ENCODE data around the gene PPP2R2C. TPM values are rescaled to one million over a fixed set of nuclear protein-coding genes. Genes with fewer than 3 reads are reported as not detected.

PPP2R2C gene
- polyA plus RNA-seq, 1 donor (not counting 4 experiments of a cell fraction or from before 2014, with no cell fraction given), result 12.3 TPM

- H3K9me3 ChIP-seq (ENCODE audit: control insufficient read depth, low read depth, low read length), result no peaks in the 10 kb centered on the region
- no peaks in the 10 kb centered on the region for H3K79me2 ChIP-seq (ENCODE audit: control insufficient read depth, insufficient read depth, low read length)
- H3K4me1 ChIP-seq (ENCODE audit: control insufficient read depth, extremely low read depth, insufficient read depth, low read length), result no peaks in the 10 kb centered on the region
- no peaks in the 10 kb centered on the region for H3K9me1 ChIP-seq (ENCODE audit: control insufficient read depth, extremely low read depth, insufficient read depth, low read length)
- H3K36me3 ChIP-seq (ENCODE audit: control insufficient read depth in 2 of 2, extremely low read depth in 1 of 2, insufficient read depth in 2 of 2, low read length in 2 of 2), result no peaks in the 10 kb centered on the region
- H3K27ac ChIP-seq (ENCODE audit: control insufficient read depth, insufficient read depth, low read length), result no peak overlapping the region
- no peak overlapping the region for H3K4me2 ChIP-seq (ENCODE audit: control insufficient read depth, extremely low read depth, insufficient read depth, low read depth, low read length)
- DNase-seq (ENCODE audit: low read depth, low spot score) (no peak), FAIRE-seq (no peak)
- no peak overlapping the region for H2AFZ ChIP-seq (ENCODE audit: control insufficient read depth, low read length)
- no peaks in the 10 kb centered on the region for H3K27me3 ChIP-seq (ENCODE audit: control insufficient read depth, extremely low read depth, insufficient read depth, low read length)
- H4K20me1 ChIP-seq (ENCODE audit: control insufficient read depth, extremely low read depth, insufficient read depth, low read length), result no peaks in the 10 kb centered on the region
- H3K9ac ChIP-seq (ENCODE audit: control insufficient read depth, extremely low read depth, insufficient read depth, low read length), result no peak overlapping the region
- dilution Hi-C loops (cut with MboI; ENCODE audit: extremely low pct_ligation_motif_present, low sequenced_read_pairs), result no loop called here
- no peak overlapping the region for H3K4me3 ChIP-seq (ENCODE audit: control insufficient read depth in 2 of 3, extremely low read depth in 1 of 3, insufficient read depth in 2 of 3, low read depth in 1 of 3, low read length in 3 of 3)
- TF ChIP-seq CTCF (optimal IDR thresholded peaks at IDR 0.05 in 1 of 3, IDR thresholded peaks at IDR 0.05 in 1 of 3, conservative IDR thresholded peaks at IDR 0.05 in 1 of 3; ENCODE audit: extremely low read depth in 1 of 3, insufficient read depth in 2 of 3, low read length in 3 of 3), result no peak
- no peak for TF ChIP-seq EZH2 (IDR thresholded peaks at IDR 0.05; ENCODE audit: low read length)
Measured at GRCh38 chr4:6418193-6418755, 54.1 kb downstream of the PPP2R2C start.

GRCh38 chr4:6417516-6418050, 54.8 kb downstream of the PPP2R2C start:
- H3K9me3 ChIP-seq (ENCODE audit: control insufficient read depth, low read depth, low read length), result no peaks in the 10 kb centered on the region

More at GRCh38 chr4:6417516-6418050, 54.8 kb downstream of the PPP2R2C start:
- Histone ChIP-seq H3K27me3 (ENCODE audit: control insufficient read depth, extremely low read depth, insufficient read depth, low read length) (no peaks in the 10 kb centered on the region), H3K27ac (ENCODE audit: control insufficient read depth, insufficient read depth, low read length) (no peak overlapping the region), H3K79me2 (ENCODE audit: control insufficient read depth, insufficient read depth, low read length) (no peaks in the 10 kb centered on the region), H3K4me3 (ENCODE audit: control insufficient read depth in 2 of 3, extremely low read depth in 1 of 3, insufficient read depth in 2 of 3, low read depth in 1 of 3, low read length in 3 of 3) (no peak overlapping the region), H3K4me2 (ENCODE audit: control insufficient read depth, extremely low read depth, insufficient read depth, low read depth, low read length) (no peak overlapping the region), H3K36me3 (ENCODE audit: control insufficient read depth in 2 of 2, extremely low read depth in 1 of 2, insufficient read depth in 2 of 2, low read length in 2 of 2) (no peaks in the 10 kb centered on the region), H4K20me1 (ENCODE audit: control insufficient read depth, extremely low read depth, insufficient read depth, low read length) (no peaks in the 10 kb centered on the region), H3K4me1 (ENCODE audit: control insufficient read depth, extremely low read depth, insufficient read depth, low read length) (no peaks in the 10 kb centered on the region), H2AFZ (ENCODE audit: control insufficient read depth, low read length) (no peak overlapping the region), H3K9me1 (ENCODE audit: control insufficient read depth, extremely low read depth, insufficient read depth, low read length) (no peaks in the 10 kb centered on the region), H3K9ac (ENCODE audit: control insufficient read depth, extremely low read depth, insufficient read depth, low read length) (no peak overlapping the region)
- TF ChIP-seq CTCF (optimal IDR thresholded peaks at IDR 0.05 in 1 of 3, IDR thresholded peaks at IDR 0.05 in 1 of 3, conservative IDR thresholded peaks at IDR 0.05 in 1 of 3; ENCODE audit: extremely low read depth in 1 of 3, insufficient read depth in 2 of 3, low read length in 3 of 3) (no peak), EZH2 (IDR thresholded peaks at IDR 0.05; ENCODE audit: low read length) (no peak)
- DNase-seq (ENCODE audit: low read depth, low spot score) (no peak), FAIRE-seq (no peak)
- dilution Hi-C loops (cut with MboI; ENCODE audit: extremely low pct_ligation_motif_present, low sequenced_read_pairs), result no loop called here
